Dedifferentiated amniotic fluid mesenchymal stem cell (primary cell): ENCODE data around the gene PITPNM3.
"Not testable (repeated sequence)": the region's sequence is repeated elsewhere in the genome, so short reads cannot be mapped to it uniquely, and the experiment has no call there.

Experiments
- DNase-seq: peaks from one replicate; pipeline ENCODE4 v3.0.0-alpha.2; 2016; ENCODE audit errors: extremely low spot score

Gene PITPNM3

DNA sequence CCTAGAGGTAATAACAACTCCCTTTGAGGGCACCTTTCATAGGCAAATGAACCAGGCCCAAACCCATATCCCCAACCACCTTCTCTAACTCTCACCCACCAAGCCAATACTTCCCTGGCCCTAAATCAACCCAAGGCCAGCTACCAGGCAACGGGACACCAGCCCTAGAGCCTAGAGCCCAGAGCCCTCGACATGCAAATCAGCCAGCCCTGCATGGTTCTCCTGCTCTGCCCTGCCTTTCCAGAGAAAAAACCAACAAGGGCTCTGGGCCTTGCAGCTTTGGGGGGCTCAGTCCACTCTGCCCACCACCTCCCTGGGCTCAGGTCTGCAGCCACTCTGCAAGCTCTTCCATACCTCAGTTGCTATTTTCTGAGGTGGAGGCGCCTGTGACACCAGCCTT lies 55.0 kb downstream of the PITPNM3 start:
- no peak for DNase-seq

DNA sequence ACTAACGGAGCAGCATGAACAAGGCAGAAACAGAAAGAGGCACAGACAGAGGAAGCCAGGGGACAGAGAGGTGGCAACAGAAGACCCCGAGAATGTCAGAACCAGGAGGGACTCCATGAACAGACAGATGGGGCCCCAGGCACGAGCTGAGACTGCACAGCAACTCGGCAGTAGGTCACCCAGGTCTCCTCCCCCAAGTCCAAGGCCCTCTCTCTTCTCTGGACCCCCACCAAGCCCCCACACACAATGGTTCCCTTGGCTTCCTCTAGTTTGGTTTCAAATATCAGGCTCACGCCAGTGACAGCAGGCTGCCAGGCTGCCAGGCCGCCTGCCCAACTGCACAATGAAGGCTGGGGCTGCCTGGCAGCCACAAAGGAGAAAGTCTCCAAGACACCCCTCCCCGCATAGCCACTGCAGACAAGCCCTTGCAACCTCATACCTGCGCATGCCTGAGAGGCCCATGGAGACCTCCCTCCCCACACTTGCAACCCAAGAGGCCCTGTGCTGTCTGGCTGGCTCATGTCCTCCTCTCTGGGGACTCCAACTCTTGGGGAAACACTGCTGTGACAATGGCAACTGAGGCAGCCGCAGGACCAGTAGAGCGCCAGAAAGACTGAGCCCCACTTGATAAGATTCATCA lies 57.3 kb downstream of the PITPNM3 start:
- DNase-seq, result no peak

- DNase-seq, result no peak
These were observed 58.0 kb downstream of the PITPNM3 start for GRCh38 chr17:6498356-6498755.

GRCh38 chr17:6497496-6498221 lies 58.7 kb downstream of the PITPNM3 start:
- no peak for DNase-seq

DNA sequence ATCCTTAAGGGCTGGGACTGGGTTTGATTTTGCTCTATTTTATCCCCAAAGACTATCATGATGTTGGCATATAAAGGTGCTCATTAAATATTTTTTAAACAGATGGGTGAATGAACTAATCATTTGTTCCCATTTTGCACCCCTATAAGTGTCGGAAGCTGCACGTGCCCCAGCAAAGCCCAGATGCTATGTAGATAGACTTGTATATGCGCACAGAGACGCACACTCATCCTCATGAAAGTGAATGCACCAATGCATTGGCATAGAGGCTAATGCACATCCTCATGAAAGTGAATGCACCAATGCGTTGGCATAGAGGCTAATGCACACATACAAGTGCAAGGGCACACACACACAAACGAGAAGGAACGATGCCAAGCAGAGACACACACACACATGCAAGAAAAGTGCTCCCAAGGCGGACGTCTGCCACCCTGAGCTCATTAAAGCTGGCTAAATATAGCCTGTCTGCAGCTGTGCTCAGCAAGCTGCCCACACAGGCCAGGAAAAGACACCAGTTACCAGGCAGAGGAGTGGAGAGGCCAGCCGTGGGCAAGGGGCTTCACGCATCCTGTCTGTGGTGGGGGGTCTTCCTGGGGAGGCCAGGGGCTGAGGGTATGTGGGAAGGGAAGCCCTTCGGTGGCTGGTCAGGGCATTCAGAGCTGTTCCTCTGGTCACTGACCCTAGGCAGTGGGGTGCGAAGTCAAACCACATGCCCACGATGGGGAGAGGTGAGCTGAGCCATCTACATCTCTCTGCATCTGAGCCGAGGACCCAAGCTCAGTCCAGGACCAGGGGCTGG lies 59.5 kb downstream of the PITPNM3 start:
- DNase-seq, result no peak

- DNase-seq, result no peak
These were observed 60.3 kb downstream of the PITPNM3 start for GRCh38 chr17:6496116-6496481.

DNA sequence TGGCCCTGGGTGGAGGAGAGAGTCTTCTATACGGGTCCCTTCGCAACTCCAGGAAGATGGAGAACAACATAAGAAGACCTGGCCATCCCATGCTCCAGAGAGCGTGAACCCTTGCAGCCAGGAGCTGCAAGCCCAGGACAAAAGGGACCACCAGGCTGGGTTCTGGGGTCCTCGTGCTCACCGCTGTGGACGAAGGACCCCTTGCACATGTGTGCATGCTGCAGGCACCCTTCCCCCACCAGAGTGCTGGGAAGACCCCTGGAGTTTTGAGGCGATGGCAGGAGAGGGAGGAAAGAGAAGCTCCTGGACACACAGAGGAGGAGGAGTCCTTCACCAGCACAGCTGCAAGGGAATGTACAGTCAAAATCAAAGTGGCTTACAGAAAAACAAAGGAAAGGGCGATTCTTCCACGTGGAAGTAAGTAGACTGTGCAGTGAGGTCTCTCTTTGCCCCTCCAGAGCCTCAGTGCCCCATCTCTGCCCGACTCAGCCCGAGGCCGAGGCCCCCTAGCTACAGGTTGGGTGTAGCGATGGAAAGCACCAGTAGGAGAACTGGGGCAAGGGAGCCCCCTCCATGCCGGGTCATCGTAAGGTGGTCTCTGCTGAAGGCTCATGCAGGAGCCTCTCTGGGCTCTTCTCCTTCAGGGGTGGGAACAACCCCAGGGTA lies 60.8 kb downstream of the PITPNM3 start:
- no peak for DNase-seq

GRCh38 chr17:6494239-6494941 lies 62.0 kb downstream of the PITPNM3 start:
- DNase-seq, result no peak

DNA sequence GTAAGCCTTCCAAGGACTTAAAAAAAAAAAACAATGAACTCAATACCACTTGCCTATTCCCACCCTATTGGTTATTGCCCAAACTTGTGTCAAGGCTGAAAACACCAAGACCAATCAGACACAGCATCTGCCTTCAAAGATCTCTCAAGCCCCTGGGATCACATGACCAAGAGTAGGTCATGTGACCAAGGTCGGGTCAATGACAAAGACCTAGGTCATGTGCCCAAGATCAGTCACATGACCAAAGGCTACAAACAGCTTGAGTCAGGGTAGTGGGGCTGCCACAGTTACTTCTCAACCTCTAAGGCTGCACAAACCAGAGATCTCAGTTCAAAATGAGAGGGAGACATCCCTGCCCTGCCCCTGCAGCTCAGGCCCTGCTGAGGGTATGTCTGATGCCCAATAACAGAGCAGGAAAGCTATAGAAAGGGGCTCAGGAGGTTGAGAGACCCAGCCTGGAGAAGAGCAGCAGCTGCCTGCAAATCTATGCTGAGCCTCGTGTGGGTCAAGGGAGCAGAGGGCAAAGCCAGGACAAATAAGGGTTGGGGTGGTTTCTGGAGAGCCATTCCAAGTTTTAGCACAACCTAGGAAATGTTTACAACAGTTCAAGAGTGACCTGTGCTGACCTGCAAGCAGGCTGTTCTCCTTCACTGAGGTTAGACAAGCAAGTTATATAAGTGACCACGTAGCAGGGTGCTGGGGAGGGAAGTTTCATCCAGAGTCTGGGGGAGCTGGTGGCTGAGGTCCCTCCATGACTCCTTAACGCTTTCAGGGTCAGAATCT lies 63.3 kb downstream of the PITPNM3 start:
- DNase-seq, result no peak

DNA sequence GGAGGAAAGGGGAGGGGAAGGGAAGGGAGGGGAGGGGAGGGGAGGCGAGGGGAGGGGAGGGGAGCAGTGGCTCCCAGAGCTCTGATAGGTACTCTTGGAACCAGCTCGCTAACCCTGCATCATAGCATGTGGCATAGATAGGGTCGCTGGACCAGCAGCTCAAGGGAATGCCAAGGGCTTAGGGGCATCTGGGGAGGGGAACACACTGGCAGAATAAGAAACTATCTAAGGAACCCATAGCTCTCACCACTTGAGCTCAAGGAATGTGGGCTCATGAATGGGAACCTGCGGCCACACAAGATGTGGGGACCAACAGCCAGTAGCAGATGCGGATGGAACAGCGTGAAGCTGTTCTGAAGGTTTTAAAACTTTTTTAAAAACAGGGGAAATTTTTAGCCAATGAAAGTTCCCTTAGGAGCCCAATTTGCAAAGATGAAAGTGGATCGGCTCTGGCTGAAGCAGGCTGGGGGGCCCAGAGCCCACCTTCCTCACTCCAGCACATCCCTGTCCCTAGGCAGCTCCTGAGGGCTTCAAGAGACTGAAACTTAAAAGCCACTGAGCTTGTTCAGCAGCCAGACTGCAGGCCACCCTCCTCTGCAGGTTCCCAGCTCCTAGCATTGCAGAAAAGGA lies 65.2 kb downstream of the PITPNM3 start:
- DNase-seq, result no peak

- DNase-seq, result no peak
These were observed 67.3 kb downstream of the PITPNM3 start for GRCh38 chr17:6489016-6489550.

DNA sequence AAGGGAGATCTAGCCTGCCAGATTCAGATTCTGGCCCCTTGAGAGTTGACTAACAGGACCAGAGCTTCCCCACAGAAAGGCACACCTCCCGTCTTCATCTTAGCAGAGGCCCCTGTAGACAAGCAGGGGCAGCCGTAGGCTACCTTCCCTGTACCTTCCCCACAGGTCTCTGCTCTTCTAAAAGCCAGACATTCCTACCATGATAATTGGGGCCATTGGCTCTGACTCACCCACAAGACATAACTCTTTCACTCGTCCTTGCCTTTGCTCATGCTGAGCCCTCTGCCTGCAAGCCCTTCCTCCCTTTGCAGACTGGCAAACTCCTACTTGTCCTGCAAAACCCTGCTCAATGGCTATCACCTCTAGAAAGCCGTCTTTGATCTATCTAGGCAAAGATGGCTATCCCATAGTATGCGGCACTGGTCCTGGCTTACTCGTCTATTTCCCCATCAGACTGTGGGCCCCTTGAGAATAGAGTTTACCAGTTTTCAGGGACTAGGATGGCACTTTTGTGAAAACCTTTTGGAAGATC lies 68.3 kb downstream of the PITPNM3 start:
- no peak for DNase-seq

GRCh38 chr17:6487251-6488007 lies 68.9 kb downstream of the PITPNM3 start:
- DNase-seq, result no peak

DNA sequence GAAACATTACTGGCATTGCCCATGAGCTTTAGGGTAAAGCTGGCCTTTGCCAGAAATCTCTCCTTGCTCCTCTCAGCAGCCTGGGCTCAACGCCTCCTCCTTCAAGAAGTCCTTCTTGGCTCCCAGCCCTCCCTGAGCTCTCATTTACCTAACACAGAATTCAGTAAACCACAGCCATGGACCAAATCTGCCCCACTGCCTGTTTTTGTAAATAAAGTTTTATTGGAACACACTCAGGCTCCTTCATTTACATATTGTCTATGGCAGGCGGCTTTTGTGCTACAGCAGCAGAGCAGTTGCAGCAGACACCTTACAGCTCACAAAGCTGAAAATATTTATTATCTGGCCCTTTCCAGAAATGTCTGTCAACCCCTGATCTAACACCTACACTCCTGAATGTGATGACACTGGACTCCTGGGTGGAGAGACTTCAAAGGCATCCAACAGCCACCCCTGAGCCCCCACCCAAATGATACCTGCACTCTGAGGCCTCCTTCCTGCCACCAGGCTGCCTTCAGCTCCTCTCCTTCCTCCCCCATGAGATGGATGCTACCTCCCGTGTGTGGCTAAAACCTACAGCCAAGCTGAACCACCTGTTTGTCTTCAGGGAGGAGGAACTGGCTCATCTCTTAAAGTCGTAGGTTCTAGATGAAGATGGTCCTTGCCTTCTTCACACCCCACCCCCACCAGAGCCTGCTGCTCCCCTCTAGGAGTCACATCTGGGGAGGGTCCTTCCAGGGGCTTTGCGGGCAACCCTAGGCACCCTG lies 70.5 kb downstream of the PITPNM3 start:
- no peak for DNase-seq

GRCh38 chr17:6483507-6483906 lies 72.8 kb downstream of the PITPNM3 start:
- no peak for DNase-seq

GRCh38 chr17:6482796-6483195 lies 73.6 kb downstream of the PITPNM3 start:
- not testable (repeated sequence) for DNase-seq

- no peak for DNase-seq
These were observed 74.3 kb downstream of the PITPNM3 start for GRCh38 chr17:6482105-6482455.

GRCh38 chr17:6480303-6480675 lies 76.1 kb downstream of the PITPNM3 start:
- DNase-seq, result no peak
